IMR-90 (cell line): ENCODE results near the gene PCIF1. TPM values are rescaled to one million over a fixed set of nuclear protein-coding genes. Genes with fewer than 3 reads are reported as not detected.
"Not testable (repeated sequence)": the region's sequence is repeated elsewhere in the genome, so short reads cannot be mapped to it uniquely, and the experiment has no call there.

Experiments used
- ATAC-seq: fragments of 200-7000 bp; cut with Tn5 transposase; 2 replicates; pipeline ENCODE4 v1.9.1; 2020; ENCODE audit warnings: low read depth, mild to moderate bottlenecking, moderate library complexity
- BruUV-seq: library from RNA; stranded (reverse); fragments of 400-500 nt; replicated peaks from 2 replicates; lab custom pipeline; 2021; lab: Mats Ljungman, UMichigan
- CTCF ChIA-PET: fragments of 300-600 bp; formaldehyde crosslinking; extraction: SDS; loops from one replicate; lab custom pipeline; 2021; ENCODE audit warnings: antibody characterized with exemption; lab: Yijun Ruan, JAX
- POLR2A ChIA-PET: fragments of 300-600 bp; sonication (Branson Sonifier 250); formaldehyde crosslinking; loops from one replicate; lab custom pipeline; 2022; ENCODE audit warnings: antibody characterized with exemption; ENCODE audit not compliant: unreplicated experiment; lab: Charles Lee
- DNase-seq: peaks from one replicate; pipeline ENCODE4 v3.0.0; 2013
- H2AFZ ChIP-seq: replicated peaks from 2 replicates; pipeline ENCODE3; 2013; ENCODE audit warnings: low read length, mild to moderate bottlenecking; ENCODE audit not compliant: poor library complexity
- H2AK5ac ChIP-seq: 2 replicates; pipeline ENCODE4 v1.6.1; 2013; ENCODE audit warnings: low read depth, low read length, inconsistent platforms
- H2AK9ac ChIP-seq: replicated peaks from 2 replicates; pipeline ENCODE3; 2013; ENCODE audit warnings: mild to moderate bottlenecking, low read depth, low read length, moderate library complexity; ENCODE audit not compliant: poor library complexity
- H2BK120ac ChIP-seq: 2 replicates; pipeline ENCODE4 v1.6.1; 2013; ENCODE audit warnings: low read depth, low read length, inconsistent platforms
- H2BK15ac ChIP-seq: 3 replicates; pipeline ENCODE4 v1.6.1; 2013; ENCODE audit warnings: low read depth, low read length, inconsistent platforms
- H2BK20ac ChIP-seq: 2 replicates; pipeline ENCODE4 v1.6.1; 2013; ENCODE audit warnings: low read depth, mild to moderate bottlenecking, inconsistent platforms, low read length, moderate library complexity
- H2BK5ac ChIP-seq: 2 replicates; pipeline ENCODE4 v1.6.1; 2013; ENCODE audit warnings: mild to moderate bottlenecking, low read depth, low read length, inconsistent platforms; ENCODE audit not compliant: poor library complexity, severe bottlenecking
- H3K14ac ChIP-seq: replicated peaks from 2 replicates; pipeline ENCODE4 v1.6.1; 2013; ENCODE audit warnings: low read depth, low read length, inconsistent platforms
- H3K18ac ChIP-seq: 2 replicates; pipeline ENCODE4 v1.6.1; 2013; ENCODE audit warnings: low read depth, low read length, control low read depth
- H3K23ac ChIP-seq: 2 replicates; pipeline ENCODE4 v1.6.1; 2013; ENCODE audit warnings: low read depth, low read length, inconsistent platforms
- H3K27ac ChIP-seq: 2 replicates; pipeline ENCODE4 v1.5.1; 2013; ENCODE audit warnings: mild to moderate bottlenecking, control low read depth, low read length; ENCODE audit not compliant: insufficient read depth
- H3K27me3 ChIP-seq: 2 replicates; pipeline ENCODE4 v1.6.1; 2013; ENCODE audit warnings: low read length; ENCODE audit not compliant: control insufficient read depth, insufficient read depth
- H3K36me3 ChIP-seq: 2 replicates; pipeline ENCODE4 v1.6.1; 2013; ENCODE audit warnings: low read length, mixed read lengths; ENCODE audit not compliant: control insufficient read depth, insufficient read depth
- H3K4ac ChIP-seq: 2 replicates; pipeline ENCODE4 v1.6.1; 2013; ENCODE audit warnings: low read depth, low read length, inconsistent platforms
- H3K4me1 ChIP-seq: 2 replicates; pipeline ENCODE4 v1.6.1; 2013; ENCODE audit warnings: low read length, mixed read lengths; ENCODE audit not compliant: control insufficient read depth, insufficient read depth
- H3K4me2 ChIP-seq: 2 replicates; pipeline ENCODE4 v1.6.1; 2013; ENCODE audit warnings: low read depth, mild to moderate bottlenecking, control low read depth, low read length, moderate library complexity
- H3K4me3 ChIP-seq: 2 replicates; pipeline ENCODE4 v1.5.1; 2013; ENCODE audit warnings: low read depth, mild to moderate bottlenecking, control low read depth, low read length, moderate library complexity; ENCODE audit not compliant: insufficient read depth
- H3K56ac ChIP-seq: 2 replicates; pipeline ENCODE4 v1.6.1; 2013; ENCODE audit warnings: low read length, inconsistent platforms; ENCODE audit not compliant: insufficient read depth; ENCODE audit errors: extremely low read depth
- H3K79me1 ChIP-seq, 2 experiments: 2 replicates each; pipeline ENCODE4 v1.6.1; 2013; ENCODE audit warnings: low read length in 2 of 2, inconsistent platforms in 1 of 2, low read depth in 1 of 2
- H3K9ac ChIP-seq: 2 replicates; pipeline ENCODE4 v1.6.1; 2013; ENCODE audit warnings: low read depth, low read length, control low read depth
- H3K9me1 ChIP-seq: 2 replicates; pipeline ENCODE4 v1.6.1; 2013; ENCODE audit warnings: low read length, inconsistent platforms; ENCODE audit not compliant: insufficient read depth
- H3K9me3 ChIP-seq: 2 replicates; pipeline ENCODE4 v1.6.1; 2013; ENCODE audit warnings: low read length; ENCODE audit not compliant: control insufficient read depth, insufficient read depth
- H4K20me1 ChIP-seq: 2 replicates; pipeline ENCODE4 v1.6.1; 2013; ENCODE audit warnings: low read length, inconsistent platforms; ENCODE audit not compliant: insufficient read depth
- H4K5ac ChIP-seq: 2 replicates; pipeline ENCODE4 v1.6.1; 2013; ENCODE audit warnings: mild to moderate bottlenecking, low read depth, low read length, control low read depth
- H4K8ac ChIP-seq, 2 experiments: 2 replicates each; pipeline ENCODE4 v1.6.1; 2013; ENCODE audit warnings: low read depth in 2 of 2, low read length in 2 of 2, control low read depth in 1 of 2, inconsistent platforms in 1 of 2
- H4K91ac ChIP-seq: 2 replicates; pipeline ENCODE4 v1.6.1; 2013; ENCODE audit warnings: low read depth, low read length, inconsistent platforms; ENCODE audit not compliant: insufficient read depth
- WGBS, 2 experiments: methylation state at CpG; one replicate each; pipeline versions ENCODE4 v1.1.5 to v1.1.7; 2013; ENCODE audit warnings: missing lambda C conversion rate in 2 of 2; ENCODE audit not compliant: insufficient read length in 1 of 2; ENCODE audit errors: extremely low coverage in 2 of 2; 5-methylcytosine and 5-hydroxymethylcytosine counted together
- dilution Hi-C: fragments of 300-500 bp; cut with HindIII; formaldehyde crosslinking; loops from one replicate; pipeline ENCODE4 v1.14.3; 2018; ENCODE audit warnings: low sequenced_read_pairs; ENCODE audit not compliant: unreplicated experiment
- in situ Hi-C: fragments of 300-500 bp; cut with MboI; formaldehyde crosslinking; loops from 3 replicates; pipeline ENCODE4 v1.14.3; 2019; ENCODE audit warnings: low sequenced_read_pairs, inconsistent platforms, mixed read lengths
- intact Hi-C: fragments of 100-400 bp; cut with micrococcal nuclease; formaldehyde crosslinking; loops from 2 replicates; pipeline ENCODE4 v1.10.0; 2022
- polyA plus RNA-seq, 3 experiments: library from polyadenylated mRNA; depleted of rRNA; stranded (reverse); fragments of >200 nt; gene quantifications; 2 replicates each; pipeline ENCODE4 v1.2.3, GENCODE V29; 2012; ENCODE audit warnings: low replicate concordance in 1 of 3
- total RNA-seq: library from RNA; depleted of rRNA; stranded (reverse); fragments of >200 nt; gene quantifications from 2 replicates; pipeline ENCODE4 v1.2.3, GENCODE V29; 2012

PCIF1 gene
- total and polyA plus RNA-seq, 2 of the 4 experiments (the other 2 are of a cell fraction) = 5.4 to 18.3 TPM

- H4K20me1 ChIP-seq, H3K36me3 ChIP-seq, H2AFZ ChIP-seq, H2BK120ac ChIP-seq, intact Hi-C loops, H4K5ac ChIP-seq, in situ Hi-C loops, H2BK20ac ChIP-seq, BruUV-seq, H3K9me1 ChIP-seq, H3K9me3 ChIP-seq, ATAC-seq, H3K14ac ChIP-seq, H3K4ac ChIP-seq, dilution Hi-C loops, H3K56ac ChIP-seq, H4K8ac ChIP-seq, H3K18ac ChIP-seq, H2BK5ac ChIP-seq, DNase-seq, H3K27me3 ChIP-seq, H2AK9ac ChIP-seq, H4K91ac ChIP-seq, H2BK15ac ChIP-seq, H3K4me3 ChIP-seq, H3K27ac ChIP-seq, H3K9ac ChIP-seq, POLR2A ChIA-PET, H3K23ac ChIP-seq, H2AK5ac ChIP-seq, H3K4me1 ChIP-seq, H3K4me2 ChIP-seq, H3K79me1 ChIP-seq: not testable (repeated sequence)
- WGBS, 2 experiments = no CpG with 5 or more reads among the region's 6 CpGs
- CTCF ChIA-PET = interaction anchor here (0.7 to 1.3 kb wide), 2 partner anchors 10 to 52 kb away, joined by 3 to 4 read pairs; no protein-coding TSS in a partner anchor
Measured at GRCh38 chr20:45988830-45989229, 54.3 kb downstream of the PCIF1 start.
